ENCODE data around the gene APIP.

The APIP gene, protein sequence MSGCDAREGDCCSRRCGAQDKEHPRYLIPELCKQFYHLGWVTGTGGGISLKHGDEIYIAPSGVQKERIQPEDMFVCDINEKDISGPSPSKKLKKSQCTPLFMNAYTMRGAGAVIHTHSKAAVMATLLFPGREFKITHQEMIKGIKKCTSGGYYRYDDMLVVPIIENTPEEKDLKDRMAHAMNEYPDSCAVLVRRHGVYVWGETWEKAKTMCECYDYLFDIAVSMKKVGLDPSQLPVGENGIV

DNA sequence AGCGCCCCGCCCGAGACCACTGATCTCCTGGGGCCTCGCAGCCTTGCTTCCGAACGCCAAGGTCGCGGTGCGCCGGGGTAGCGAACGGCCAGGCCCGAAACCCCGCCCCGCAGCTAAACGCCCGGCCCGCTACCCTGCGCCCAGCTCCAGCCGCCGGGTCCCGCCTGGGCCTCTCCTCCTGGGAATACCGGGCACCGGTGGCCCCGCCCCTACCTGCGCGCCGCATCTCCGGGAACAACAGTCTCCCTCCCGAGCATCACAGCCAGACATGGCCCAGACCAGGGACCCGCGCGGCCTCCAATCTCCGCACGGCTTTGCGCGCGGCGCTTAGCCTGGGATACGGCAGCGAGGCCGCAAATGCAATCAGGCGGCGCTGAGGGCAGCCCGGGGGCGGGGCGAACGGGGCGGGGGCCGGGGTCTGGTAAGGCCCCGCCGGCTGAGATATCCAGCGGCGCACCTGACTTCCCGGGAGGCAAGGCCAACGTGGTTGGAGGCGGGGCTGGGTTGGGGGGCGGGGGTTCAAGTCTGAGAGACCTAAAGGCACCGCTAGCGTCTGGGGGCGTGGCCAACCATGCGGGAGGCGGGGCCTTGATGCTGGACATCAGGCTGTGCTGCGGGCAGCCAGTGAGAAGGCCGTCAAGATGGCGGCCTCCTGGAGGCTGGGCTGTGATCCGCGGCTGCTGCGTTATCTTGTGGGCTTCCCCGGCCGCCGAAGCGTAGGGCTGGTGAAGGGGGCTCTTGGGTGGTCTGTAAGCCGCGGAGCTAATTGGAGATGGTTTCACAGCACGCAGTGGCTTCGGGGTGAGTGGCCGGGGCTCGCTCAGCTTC, at the start of gene APIP, which contains the start of gene PDHX:
TSS of gene APIP (minus strand) at position 365 of the 828 bp plus-strand sequence. CDS start at position 270, 95 bp downstream.
TSS of gene PDHX (plus strand) at position 604 of the 828 bp plus-strand sequence. CDS start at position 642, 38 bp downstream.
- peak; percentile 99 for DNase-seq

DNA sequence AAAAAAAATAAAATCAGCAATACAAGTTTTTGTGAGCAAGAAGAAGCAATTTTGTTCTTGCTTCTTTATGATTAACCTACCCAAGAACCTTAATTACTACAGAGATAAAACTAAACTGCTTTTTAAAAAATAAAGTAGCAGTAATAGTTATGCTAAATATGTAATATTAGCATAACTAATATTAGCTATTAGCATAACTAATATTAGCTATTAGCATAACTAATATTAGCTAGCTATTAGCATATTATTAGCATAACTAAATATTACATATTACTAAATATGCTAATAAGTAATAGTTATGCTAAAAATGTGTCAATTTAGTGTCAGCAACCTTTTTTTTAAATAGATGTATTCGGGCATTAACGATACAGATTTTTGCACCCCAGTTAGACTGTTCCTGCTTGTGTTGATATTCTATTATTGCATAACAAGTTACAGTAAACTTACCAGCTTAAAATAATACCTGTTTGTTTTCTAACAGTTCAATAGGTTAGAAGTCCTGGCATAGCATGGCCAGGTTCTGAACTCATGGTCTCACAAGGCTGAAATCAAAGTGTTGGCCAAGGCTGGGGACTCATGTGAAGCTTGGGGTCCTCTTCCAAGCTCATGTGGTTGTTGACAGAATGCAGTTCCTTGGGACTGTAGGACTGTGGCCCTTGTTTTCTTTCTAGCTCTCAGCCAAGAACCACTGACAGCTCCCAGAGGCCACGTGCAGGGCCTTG, 48.6 kb upstream of the APIP start:
- no peak for DNase-seq

DNA sequence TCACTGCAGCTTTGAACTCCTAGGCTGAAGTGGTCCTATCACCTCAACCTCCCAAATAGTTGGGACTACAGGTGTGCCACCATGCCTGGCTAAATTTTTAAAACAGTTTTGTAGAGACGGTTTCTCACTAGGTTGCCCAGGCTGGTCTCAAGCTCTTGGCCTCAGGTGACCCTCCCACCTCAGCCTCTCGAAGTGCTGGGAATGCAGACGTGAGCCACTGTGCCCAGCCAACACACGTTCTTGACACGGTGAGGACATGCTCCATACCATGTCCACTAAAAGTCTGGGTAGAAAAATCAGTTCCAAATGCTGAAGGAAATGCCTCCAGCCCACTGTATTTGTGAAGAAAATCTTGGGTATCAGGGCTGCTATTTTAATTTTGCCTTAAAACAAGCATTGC, 47.2 kb upstream of the APIP start:
- no peak for DNase-seq

DNA sequence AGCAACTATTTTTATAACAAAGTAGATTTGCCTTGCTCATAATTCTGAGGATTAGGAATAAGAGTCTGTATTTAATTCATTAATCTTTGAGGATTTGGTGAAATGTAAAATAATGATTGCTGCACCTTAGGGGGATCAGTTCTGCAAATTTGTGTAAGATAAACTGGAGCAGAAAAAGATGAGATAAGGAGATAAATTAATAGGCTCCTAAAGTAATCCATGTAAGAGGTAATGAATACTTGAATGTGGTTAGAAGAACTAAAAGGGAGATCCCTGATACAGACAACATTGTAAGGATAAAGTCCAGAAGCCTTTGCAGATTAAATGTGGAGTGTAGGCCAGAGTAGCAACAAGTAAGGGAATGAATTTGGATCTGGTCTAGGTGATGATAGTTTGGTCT, 45.9 kb upstream of the APIP start:
- no peak for DNase-seq

DNA sequence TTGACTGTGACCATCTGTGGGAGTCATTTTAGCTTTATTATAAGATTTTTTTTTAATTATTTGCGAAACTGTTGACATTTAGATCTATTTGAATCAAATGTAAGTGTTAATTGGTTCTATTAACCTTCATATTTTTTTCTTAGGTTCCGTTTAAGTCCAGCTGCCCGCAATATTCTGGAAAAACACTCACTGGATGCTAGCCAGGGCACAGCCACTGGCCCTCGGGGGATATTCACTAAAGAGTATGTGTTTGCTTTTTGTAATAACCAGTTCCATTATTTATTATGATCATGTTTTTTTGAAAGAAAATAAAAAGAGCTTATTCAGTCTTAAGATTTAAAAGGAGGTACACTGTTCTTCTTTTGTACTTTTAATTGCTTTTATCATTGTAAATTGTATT, 44.1 kb upstream of the APIP start:
- DNase-seq: no peak

DNA sequence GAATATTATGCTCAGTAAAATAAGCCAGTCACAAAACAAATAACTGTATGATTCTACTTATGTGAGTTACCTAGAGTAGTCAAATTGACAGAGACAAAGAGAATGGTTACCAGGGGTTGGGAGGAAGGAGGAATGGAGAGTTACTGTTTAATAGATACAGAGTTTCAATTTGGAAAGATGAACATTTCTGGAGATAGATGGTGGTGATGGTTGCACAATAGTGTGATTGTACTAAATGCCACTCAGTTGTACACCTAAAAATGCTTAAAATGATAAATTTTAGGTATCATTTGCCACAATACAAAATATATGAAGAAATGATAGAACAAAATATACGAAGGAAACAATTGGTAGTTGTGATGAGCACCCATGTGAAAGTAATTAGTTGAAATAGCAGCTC, 43.6 kb upstream of the APIP start:
- DNase-seq: no peak

DNA sequence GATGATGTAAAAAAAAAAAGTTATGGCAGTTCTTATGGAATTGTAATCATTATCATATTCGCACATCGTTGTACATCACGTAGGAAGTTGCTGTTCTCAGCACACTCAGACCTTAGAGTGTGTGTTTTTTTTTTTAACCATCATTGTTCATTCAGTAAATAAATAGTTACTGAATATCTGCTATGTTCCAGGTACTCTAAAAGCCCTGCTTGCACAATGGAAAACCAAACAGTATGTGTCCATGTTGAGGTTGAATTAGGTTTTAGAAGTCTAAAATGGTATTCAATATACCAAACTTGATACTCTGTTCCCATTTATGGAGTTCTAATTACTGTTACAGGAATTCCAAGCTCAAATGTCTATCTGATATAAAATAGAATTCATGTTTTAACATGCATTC, 41.4 kb upstream of the APIP start:
- no peak for DNase-seq

DNA sequence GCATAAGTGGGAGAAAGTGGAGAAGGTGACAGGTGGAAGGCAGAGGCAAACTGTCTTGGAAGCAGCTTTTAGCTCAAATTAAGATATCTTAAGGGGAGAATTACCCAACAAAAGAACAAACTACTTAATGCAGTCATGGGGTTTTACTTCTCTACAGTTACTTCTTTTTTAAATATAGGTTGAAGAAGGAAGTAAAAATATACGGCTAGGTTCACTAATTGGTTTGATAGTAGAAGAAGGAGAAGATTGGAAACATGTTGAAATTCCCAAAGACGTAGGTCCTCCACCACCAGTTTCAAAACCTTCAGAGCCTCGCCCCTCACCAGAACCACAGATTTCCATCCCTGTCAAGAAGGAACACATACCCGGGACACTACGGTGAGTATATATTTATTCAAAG, 41.0 kb upstream of the APIP start:
- no peak for DNase-seq

DNA sequence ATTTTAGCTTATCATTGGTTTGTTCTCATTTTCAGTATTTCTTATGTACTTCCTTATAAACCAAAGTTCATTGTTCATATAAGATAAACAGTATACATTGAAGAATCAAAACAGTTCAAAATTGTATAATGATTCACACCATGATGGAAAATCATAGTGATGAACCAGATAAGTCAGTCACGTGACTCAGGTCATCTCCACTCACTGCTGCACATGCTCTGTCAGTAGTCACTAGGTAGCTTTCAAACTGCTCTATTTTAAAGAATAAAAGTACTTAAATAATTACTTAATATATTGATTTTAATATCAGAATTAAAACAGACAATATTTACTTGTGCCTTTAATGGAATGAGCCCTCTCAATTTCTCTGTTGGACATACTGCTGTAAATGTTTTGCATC, 37.8 kb upstream of the APIP start:
- no peak for DNase-seq

DNA sequence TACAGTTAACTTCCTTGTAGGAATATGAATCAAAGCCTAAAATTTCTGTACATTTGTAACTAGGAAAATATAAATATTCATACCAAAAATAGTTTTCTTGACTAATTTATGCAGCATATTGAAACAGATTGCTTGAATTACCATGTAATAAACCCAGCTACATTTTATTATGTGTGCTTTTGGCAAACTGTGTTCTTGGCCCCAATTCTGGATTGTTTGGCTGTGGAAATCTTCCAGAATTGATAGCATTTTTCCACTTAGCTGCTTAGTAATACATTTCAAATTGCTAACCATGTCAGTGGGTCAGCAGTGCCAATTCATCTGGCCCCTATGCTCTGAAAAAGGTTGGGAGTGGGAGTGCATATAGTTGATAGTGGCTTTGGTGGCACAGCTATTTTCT, 32.5 kb upstream of the APIP start:
- DNase-seq: no peak

DNA sequence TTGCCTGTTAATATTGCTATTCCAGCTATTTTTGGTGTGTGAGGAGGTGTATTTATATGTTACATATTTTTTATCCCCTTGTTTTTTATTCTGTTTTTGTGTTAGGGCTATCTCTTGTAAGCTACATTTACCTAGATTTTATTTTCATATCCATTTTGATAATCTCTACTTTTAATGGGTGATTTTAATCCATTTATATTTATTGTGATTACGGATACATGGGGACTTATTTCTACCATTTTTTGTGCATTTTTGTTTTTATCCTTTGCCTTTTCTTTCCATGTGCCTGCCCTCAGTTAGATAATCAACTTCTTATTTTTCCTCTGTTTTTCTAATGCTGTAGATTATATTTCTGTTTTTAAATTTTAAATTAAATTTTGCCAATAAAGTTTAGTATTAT, 28.5 kb upstream of the APIP start:
- no peak for DNase-seq

DNA sequence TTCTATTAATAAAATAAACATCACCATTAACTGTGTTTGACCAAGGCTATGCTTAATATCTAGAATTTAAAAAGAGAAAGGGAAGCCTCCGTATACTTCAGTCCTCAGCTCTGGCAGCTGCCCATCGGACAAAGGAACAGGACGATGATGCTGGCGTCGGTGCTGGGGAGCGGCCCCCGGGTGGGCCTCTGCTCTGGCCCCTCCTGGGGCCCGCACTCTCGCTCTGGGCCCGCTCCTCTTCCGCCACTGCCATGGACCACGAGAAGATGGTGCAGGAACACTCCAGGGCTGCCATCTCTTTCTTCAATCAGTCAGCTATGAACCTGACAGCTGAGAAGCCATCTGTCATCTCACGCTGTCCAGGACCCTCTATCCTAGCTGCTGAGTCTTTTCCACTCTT, 25.5 kb upstream of the APIP start:
- no peak for DNase-seq

DNA sequence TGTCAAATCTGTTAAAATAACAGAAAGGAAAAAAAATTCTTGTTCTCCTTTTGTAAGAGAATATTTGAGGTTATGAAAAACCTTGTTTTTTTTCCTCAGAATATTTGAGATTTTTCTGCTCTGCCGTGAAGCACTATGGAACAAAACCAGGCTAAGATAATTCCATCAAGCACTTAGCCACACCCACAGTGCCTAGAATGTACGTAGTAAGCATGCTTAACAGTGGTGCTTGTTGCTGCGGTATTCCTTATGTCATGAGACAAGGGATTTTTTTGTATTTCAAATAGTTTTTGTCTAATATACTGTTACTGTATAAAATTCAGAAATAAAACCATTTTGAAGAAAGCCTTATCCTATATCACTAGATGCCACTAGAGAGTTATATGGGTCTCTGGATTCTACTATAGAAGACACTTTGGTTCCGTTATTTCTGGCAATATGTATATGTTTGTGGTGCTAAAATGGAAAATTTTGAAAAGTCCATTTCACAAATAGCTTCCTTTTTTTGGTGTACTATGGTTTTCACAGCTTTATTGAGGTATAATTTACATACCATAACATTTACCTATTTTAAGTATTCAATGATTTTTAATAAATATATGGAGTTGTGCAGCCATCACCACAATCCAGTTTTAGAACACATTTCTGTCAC, 24.0 kb upstream of the APIP start:
- no peak for DNase-seq

DNA sequence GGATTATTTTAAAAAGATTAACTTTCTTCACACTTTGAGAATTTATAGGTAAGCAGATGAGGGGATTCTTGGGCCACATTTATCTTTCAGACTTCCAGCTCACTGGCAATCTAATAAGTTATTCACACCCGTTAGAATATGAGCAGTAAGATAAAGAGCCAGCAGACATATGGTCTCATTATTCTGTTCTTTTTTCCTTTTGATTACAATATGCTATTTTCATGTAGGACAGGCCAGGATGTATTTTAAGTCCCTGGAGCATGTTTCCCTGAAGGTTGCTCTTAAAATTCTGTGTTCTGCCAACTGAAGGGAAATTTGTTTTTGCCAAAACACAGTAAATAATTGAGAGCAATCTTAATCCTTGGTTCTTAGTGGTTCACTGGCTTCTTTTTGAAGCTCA, 22.4 kb upstream of the APIP start:
- DNase-seq: peak; percentile 48

DNA sequence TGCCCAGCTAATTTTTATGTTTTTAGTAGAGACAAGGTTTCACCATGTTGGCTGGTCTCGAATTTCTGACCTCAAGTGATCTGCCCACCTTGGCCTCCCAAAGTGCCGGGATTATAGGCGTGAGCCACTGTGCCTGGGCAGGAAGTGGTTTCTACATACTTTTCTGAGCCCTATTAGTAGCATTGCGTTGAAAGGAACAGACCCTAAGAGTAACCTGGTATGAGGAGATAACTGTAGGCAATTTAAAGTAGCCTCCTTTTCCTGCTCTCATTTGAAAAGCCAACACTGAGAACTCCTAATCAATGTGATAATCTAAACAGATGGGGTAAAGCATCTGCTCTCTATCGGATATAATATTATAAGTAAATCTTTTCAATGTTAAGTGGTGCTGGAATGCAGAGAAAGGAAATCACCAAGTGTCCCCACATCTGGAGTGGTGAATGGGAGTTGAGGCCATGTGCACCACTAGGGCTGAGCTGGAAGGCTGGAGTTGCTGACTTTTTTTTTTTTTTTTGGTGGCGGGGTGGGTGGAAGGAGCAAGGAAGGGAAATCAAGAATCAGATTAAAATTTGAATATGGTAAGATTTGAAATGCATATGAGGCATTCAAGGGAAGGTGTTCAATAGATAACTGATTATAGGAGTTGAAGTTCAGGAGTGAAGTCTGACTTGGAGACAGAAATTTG, 20.9 kb upstream of the APIP start:
- DNase-seq: no peak

DNA sequence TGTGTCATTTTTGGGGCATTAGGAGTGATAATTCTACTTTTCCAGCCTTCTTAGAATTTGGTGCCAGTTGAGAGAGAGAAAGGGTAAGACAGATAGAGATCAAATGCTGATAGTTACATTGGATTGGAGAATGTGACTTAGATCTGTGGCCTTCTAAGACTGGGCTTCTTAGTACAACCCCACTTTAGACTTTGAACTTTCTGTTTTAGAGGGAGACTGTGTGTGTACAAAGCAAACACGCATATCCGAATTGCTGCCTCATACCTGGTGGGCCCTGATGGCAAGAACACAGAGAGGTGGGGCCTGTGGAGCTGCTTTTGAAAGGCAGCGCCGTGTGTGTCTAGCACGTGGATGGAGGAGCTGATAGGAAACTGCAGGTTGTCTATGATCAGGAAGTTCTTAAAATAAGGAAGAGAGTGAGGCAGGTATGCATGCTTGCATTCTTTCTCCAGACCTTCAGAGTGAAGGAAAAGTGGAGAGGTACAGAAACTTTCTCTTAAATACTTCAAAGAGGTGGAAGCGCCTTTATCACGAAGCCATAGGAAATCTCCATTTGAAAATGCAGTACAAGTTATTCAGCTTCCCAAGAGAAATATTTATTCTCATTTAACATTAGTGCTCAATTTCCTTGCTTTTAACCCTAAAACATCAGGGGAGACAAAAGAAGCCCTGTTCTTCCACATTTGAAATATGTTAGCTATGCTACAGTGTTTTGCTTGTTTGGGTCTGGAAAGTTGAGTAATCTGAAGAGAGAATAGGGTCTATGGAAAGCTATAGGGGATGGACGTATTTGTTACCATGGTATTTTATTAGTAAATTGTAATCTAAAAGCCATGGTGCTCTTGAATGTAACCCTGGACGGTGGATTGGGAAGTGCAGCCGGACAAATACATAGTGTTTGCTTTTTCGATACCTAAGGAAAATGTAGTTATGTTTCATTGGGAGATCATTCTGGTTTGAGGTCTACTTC, 13.9 kb upstream of the APIP start:
- no peak for DNase-seq

DNA sequence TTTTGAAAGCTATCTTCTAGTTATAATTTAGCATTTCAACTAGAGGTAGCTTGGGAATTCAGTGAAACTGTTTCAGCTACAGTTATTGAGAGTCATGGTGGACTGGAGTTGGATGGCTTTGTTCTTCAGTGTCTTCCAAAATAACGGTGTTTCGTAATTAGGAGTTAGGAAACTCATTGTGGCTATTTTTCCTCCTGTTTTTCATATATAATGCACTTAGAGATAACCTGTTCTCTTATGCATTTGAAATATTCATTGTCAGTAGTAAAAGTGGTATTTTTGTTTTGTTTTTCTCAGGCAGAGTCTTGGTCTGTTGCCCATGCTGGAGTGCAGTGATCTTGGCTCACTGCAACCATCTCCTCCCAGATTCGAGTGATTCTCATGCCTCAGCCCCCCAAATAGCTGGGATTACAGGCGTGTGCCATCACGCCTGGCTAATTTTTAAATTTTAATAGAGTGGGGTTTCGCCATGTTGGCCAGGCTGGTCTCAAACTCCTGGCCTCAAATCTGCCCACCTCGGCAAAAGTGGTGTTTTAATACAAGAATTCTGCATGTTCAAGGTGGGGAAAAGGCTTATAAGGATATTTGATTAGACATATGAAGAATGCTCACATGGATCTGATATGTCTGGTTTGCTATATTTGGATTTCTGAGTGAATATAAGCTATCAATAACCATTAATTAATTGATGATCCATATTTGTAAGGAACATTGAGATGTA, 12.9 kb upstream of the APIP start:
- no peak for DNase-seq

DNA sequence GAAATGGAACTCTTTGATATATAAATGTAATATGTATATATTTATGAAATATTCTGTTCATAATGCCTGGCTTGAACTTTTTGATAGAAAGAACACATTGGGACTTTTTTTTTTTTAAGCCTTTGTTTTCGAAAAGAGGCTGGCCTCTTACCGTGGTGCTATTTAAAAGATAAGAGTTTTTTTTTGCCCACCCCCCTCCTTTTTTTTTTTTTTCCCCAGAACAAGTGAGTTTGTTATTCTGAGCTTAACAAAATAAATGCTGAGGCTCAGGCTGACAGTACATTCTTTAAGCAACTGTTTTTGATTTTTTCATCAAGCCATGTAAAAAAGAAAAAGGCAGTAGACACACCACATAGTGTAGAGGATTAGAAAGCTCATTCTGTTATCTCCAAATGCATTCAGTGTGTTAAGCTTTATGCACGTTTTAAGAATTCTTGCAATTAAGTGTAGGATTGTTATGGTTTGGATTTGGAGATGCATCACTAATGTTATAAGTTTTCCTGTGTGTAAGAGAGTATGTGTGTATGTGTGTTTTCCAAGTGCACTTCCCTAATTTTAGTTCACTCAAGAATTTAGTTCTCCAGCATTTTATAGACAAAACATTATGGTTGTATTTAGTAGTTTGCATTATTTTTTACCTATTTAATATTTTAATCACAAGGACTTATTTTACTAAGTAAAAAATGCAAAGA, 12.2 kb upstream of the APIP start:
- no peak for DNase-seq

DNA sequence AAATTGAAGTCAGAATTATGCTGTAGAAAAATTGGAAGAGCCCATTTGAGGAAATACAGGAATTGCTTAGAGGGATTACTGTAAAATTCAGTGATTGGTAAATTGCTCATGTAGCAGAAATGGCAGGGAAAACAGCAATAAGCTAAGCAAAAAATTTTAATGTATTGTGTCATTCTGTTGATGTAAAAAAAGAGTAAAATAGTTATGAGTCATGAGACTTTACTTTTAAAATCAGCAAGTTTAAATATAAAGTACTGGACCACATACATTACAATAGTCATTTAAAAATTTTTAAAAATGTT, 10.6 kb upstream of the APIP start:
- DNase-seq: no peak

DNA sequence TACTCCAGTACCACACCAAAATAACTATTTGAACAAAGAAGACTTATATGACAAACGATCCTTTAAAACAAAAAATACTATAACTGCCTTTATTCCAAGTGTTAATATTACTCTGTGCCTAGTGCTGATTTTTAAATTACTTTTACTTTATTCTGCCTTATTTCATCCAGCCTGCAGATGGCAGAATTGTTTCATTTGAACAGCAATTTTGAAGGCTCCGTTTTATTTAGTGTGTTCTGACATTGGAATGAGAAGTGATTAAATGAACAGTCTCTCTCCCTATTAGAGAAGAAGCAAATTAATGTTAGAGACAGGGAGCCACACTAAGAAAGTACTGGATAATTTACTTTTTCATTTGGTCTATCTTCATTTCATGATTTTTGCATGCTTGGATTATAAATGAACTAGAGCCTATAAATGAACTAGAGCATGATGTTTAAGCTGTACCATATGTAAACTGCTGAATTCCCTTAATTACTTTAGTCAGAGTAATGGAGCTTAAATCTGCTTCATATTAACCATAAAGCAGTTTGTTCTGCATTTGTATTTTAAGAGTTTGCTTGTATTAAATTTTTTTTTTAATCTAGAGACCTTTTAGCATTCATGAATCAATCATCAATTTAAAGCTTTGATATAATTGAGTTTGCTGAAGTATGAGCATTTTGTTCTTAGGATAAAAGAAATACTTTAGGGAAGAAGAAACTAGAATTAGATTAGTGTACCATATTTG, 10.1 kb upstream of the APIP start:
- peak; percentile 76 for DNase-seq

All from NCI-H2171 treated with DMSO at 0.1 percent for 48 hours (cell line).